CD4-positive, alpha-beta T cell (primary cell): Measurements from ENCODE around the gene MCCC1. TPM values are rescaled to one million over a fixed set of nuclear protein-coding genes. Genes with fewer than 3 reads are reported as not detected.

ENCODE experiments used
- ATAC-seq: fragments of 200-7000 bp; cut with Tn5 transposase; one replicate; pipeline ENCODE4 v1.10.0; 2022; ENCODE audit warnings: mild to moderate bottlenecking; ENCODE audit not compliant: poor library complexity
- CTCF ChIA-PET: fragments of 350-600 bp; sonication (Branson Sonifier 250); formaldehyde crosslinking; loops from one replicate; lab custom pipeline; 2021; ENCODE audit warnings: antibody characterized with exemption, inconsistent platforms; lab: Charles Lee
- POLR2A ChIA-PET: fragments of 350-600 bp; sonication (Branson Sonifier 250); formaldehyde crosslinking; loops from one replicate; lab custom pipeline; 2021; ENCODE audit warnings: antibody characterized with exemption, inconsistent platforms; lab: Charles Lee
- DNase-seq, 14 experiments: peaks; one replicate each; pipeline ENCODE4 v3.0.0-alpha.2; 2013 to 2020; ENCODE audit warnings: mixed read lengths in 2 of 14
- H3K27ac ChIP-seq, 2 donors: one replicate each; pipeline versions ENCODE4 v1.5.1 to v1.7.0; 2013; ENCODE audit warnings: low read length in 2 of 2, low read depth in 1 of 2, mild to moderate bottlenecking in 1 of 2
- H3K27me3 ChIP-seq, 2 experiments: 1 replicate in 1 of 2; 2 replicates in 1 of 2; pipeline versions ENCODE4 v1.6.1 to v1.7.0; 2013; ENCODE audit warnings: low read length in 2 of 2, control low read depth in 1 of 2, mild to moderate bottlenecking in 1 of 2, moderate library complexity in 1 of 2; ENCODE audit not compliant: insufficient read depth in 2 of 2, control insufficient read depth in 1 of 2
- H3K36me3 ChIP-seq: one replicate; pipeline ENCODE4 v1.6.1; 2013; ENCODE audit warnings: low read length, control low read depth; ENCODE audit not compliant: insufficient read depth
- H3K4me1 ChIP-seq: one replicate; pipeline ENCODE4 v1.6.1; 2013; ENCODE audit warnings: low read length, control low read depth; ENCODE audit not compliant: insufficient read depth
- H3K4me3 ChIP-seq: one replicate; pipeline ENCODE4 v1.5.1; 2013; ENCODE audit warnings: mild to moderate bottlenecking, low read length, moderate library complexity
- H3K9me3 ChIP-seq, 2 experiments: 1 replicate in 1 of 2; 2 replicates in 1 of 2; pipeline versions ENCODE4 v1.6.1 to v1.7.0; 2013; ENCODE audit warnings: low read length in 2 of 2, mild to moderate bottlenecking in 2 of 2, control low read depth in 1 of 2, moderate library complexity in 1 of 2; ENCODE audit not compliant: control insufficient read depth in 1 of 2, insufficient read depth in 1 of 2
- H3K27ac Mint-ChIP-seq: one replicate; pipeline ENCODE4 v1.8.0; 2020; ENCODE audit warnings: mixed read lengths
- H3K27me3 Mint-ChIP-seq: one replicate; pipeline ENCODE4 v1.8.0; 2021; ENCODE audit warnings: mixed read lengths
- H3K36me3 Mint-ChIP-seq: one replicate; pipeline ENCODE4 v1.8.0; 2021; ENCODE audit warnings: low read depth, mixed read lengths
- H3K4me1 Mint-ChIP-seq: one replicate; pipeline ENCODE4 v1.8.0; 2021; ENCODE audit warnings: low read depth, mixed read lengths
- H3K4me3 Mint-ChIP-seq: one replicate; pipeline ENCODE4 v1.8.0; 2020; ENCODE audit warnings: mild to moderate bottlenecking, mixed read lengths
- H3K9me3 Mint-ChIP-seq: one replicate; pipeline ENCODE4 v1.8.0; 2020; ENCODE audit warnings: mixed read lengths
- CTCF ChIP-seq: fragments of 200-600 bp; IDR thresholded peaks from one replicate; pipeline ENCODE4 v1.8.0; 2022; ENCODE audit warnings: antibody characterized with exemption, mild to moderate bottlenecking
- intact Hi-C, 2 experiments: fragments of 100-400 bp; cut with DNase I in 1 of 2; cut with micrococcal nuclease in 1 of 2; formaldehyde crosslinking; loops; one replicate each; pipeline versions ENCODE4 v1.15.1 to v1.9.0; 2023 to 2025; cut with DNase I, micrococcal nuclease
- total RNA-seq, 174 experiments: library from RNA in 2 of 174; stranded (reverse) in 2 of 174; gene quantifications; one replicate each; pipeline ENCODE4 v1.2.3 and lab custom pipeline; 2021 to 2026

The MCCC1 gene
- total RNA-seq, 2 experiments from 2014 or later, result 16.4 to 16.7 TPM

GRCh38 chr3:183008800-183009199 lies 90.5 kb downstream of the MCCC1 start:
- Mint-ChIP-seq H3K36me3 (peaks cover 17% of the 10 kb centered on the region), H3K4me3 (no peak overlapping the region), H3K27ac (no peak overlapping the region), H3K27me3 (no peaks in the 10 kb centered on the region), H3K4me1 (no peaks in the 10 kb centered on the region), H3K9me3 (no peaks in the 10 kb centered on the region)
- TF ChIP-seq CTCF, result no peak
- POLR2A ChIA-PET, result no interaction called here
- Histone ChIP-seq H3K36me3 (no peaks in the 10 kb centered on the region), H3K4me1 (no peaks in the 10 kb centered on the region), H3K27ac (no peak overlapping the region), H3K4me3 (no peak overlapping the region), H3K27me3 (no peaks in the 10 kb centered on the region), H3K9me3 (no peaks in the 10 kb centered on the region)
- DNase-seq (no peak), ATAC-seq (no peak)
- intact Hi-C loops, result no loop called here
- CTCF ChIA-PET, result no interaction called here

- no peaks in the 10 kb centered on the region for H3K27me3 Mint-ChIP-seq
- no peaks in the 10 kb centered on the region for H3K4me1 Mint-ChIP-seq
- ATAC-seq (no peak), DNase-seq (no peak)
- TF ChIP-seq CTCF, result no peak
- Histone ChIP-seq H3K9me3 (no peaks in the 10 kb centered on the region), H3K27ac (no peak overlapping the region), H3K27me3 (no peaks in the 10 kb centered on the region), H3K4me1 (no peaks in the 10 kb centered on the region), H3K36me3 (no peaks in the 10 kb centered on the region), H3K4me3 (no peak overlapping the region)
- POLR2A ChIA-PET, result no interaction called here
- H3K9me3 Mint-ChIP-seq, result no peaks in the 10 kb centered on the region
- peaks cover 17% of the 10 kb centered on the region for H3K36me3 Mint-ChIP-seq
- H3K4me3 Mint-ChIP-seq, result no peak overlapping the region
- intact Hi-C loops, result no loop called here
- no peak overlapping the region for H3K27ac Mint-ChIP-seq
- CTCF ChIA-PET, result no interaction called here
These were observed 91.0 kb downstream of the MCCC1 start for GRCh38 chr3:183008303-183008702.

GRCh38 chr3:183006396-183007002 lies 92.8 kb downstream of the MCCC1 start:
- Histone ChIP-seq H3K27me3 (no peaks in the 10 kb centered on the region), H3K9me3 (no peaks in the 10 kb centered on the region), H3K27ac (no peak overlapping the region), H3K4me1 (no peaks in the 10 kb centered on the region), H3K36me3 (no peaks in the 10 kb centered on the region), H3K4me3 (no peak overlapping the region)
- CTCF ChIA-PET, result no interaction called here
- Mint-ChIP-seq H3K27me3 (no peaks in the 10 kb centered on the region), H3K9me3 (no peaks in the 10 kb centered on the region), H3K4me3 (no peak overlapping the region), H3K36me3 (peaks cover 8% of the 10 kb centered on the region), H3K4me1 (no peaks in the 10 kb centered on the region), H3K27ac (no peak overlapping the region)
- POLR2A ChIA-PET, result no interaction called here
- ATAC-seq, result no peak
- DNase-seq, result no peak
- intact Hi-C loops, result no loop called here
- no peak for TF ChIP-seq CTCF
